GM19351 (cell line): ENCODE data around the gene EVI5L.
"Not testable (repeated sequence)": the region's sequence is repeated elsewhere in the genome, so short reads cannot be mapped to it uniquely, and the experiment has no call there.

Experiments used
- ATAC-seq: cut with Tn5 transposase; IDR thresholded peaks from one replicate; pipeline ENCODE4 v1.9.1; 2021; ENCODE audit warnings: mild to moderate bottlenecking, moderate library complexity; ENCODE audit not compliant: unreplicated experiment

EVI5L gene

DNA sequence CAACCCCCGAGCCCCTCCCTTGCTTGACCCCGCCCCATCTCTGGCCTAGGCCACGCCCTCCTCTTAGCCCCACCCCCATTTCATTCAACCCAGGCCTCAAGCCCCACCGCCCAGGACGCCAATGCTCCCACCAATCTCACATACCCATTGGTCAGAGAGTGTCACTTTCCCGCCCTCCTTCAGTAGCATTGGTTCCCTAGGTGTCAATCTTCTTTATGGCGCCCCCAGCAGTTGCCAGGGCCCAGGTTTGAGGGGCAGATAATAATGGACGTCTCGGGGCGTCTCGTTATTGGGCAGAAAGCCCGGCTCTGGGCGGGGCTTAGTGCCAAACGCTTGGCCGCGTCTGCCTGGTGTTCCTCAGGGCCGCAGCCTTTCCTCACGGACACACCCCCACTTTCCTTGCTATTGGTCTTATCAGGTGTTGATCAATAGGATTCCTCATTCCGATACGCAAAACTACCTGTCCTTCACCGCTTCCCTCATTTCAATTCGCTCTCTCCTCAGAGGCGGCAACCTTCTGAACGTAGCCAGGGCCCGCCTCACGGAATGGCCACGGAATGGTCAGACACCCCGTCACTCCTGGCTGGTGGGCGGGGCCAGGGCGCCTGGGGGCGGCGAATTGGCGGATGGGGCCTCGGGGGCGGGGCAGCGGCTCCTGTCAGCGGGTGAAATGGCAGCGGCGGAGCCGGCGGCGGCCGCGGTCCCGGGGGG, at the start of gene EVI5L:
Gene EVI5L, plus strand, starts transcription at position 658 of the 711 bp plus-strand sequence. CDS start 16,325 bp downstream, outside the sequence.
- peak; percentile 80 for ATAC-seq

DNA sequence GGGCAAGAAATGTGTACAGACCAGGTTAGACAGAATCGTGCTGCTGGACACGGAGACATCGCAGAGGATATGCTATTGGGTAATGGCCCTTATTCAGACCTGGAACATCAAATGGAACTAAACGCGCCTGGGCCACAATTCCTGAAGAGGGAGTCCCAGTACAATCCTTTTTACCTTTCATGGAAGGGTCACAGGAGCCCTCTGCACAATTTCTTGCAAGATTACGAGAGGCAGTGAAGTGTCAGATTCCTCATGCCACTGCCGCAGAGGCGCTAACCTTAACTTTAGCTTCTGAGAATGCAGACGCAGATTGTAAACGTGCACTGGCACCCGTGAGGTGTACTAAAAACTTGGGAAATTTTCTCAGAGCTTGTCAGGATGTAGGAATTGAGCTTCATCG, 48.9 kb upstream of the EVI5L start:
- no peak for ATAC-seq

DNA sequence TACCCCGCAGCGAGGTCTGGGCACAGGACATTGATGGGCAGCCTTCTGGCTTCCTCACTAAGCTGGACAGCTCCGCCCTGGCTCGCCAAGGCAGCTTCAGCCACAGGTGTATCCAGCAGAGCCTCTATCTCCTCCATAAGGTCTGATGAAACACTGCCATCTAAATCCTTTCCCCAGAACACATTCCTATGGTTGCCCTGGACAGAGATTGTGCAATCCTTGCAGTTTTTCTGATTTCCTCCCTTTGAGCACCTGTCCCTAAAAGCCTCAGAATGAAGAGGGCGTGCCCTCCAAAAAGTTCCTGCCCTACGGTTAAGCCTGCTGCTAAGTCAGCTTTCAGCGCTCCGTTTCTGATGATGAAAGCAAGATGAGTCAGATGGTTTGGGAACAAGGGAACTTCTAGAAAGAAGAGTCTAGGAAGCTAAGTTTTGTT, 46.0 kb upstream of the EVI5L start:
- no peak for ATAC-seq

DNA sequence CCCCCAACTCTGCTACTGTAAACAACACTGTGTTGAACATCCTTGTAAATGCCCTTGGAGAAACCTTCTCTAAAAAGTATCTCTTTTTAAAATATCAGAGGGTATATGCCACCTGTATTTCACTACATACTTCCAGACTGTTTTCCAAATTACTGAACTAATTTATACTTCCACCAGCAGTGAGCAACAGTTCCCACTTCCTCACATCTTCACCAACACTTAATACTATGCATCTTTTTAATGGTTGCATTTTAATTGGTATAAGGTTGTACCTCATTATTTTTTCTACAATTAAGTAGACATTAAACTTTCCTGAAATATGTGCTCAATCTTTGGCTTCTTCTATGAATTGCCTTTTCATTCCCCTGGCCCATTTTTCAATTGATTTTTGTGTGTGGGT, 45.2 kb upstream of the EVI5L start:
- no peak for ATAC-seq

DNA sequence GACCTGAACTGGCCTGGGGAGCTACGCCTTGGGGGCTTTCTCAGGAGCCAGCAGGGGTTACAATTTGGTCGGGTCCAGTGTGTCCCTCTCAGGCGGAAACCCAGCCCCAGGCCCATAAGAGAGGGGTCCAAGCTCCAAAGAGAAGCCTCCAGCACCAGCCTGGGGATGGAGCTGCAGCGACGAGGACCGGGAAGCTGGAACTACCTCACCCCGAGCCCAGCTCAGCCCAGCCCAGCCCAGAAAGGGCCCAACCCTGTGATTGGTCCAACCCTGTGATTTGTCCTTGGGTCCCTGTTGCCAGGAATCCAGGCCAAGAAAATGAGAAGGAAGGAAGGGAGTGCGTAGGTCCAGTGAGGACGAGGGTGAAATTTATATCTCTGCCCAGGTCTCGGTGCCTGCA, 42.9 kb upstream of the EVI5L start:
- ATAC-seq, result no peak

DNA sequence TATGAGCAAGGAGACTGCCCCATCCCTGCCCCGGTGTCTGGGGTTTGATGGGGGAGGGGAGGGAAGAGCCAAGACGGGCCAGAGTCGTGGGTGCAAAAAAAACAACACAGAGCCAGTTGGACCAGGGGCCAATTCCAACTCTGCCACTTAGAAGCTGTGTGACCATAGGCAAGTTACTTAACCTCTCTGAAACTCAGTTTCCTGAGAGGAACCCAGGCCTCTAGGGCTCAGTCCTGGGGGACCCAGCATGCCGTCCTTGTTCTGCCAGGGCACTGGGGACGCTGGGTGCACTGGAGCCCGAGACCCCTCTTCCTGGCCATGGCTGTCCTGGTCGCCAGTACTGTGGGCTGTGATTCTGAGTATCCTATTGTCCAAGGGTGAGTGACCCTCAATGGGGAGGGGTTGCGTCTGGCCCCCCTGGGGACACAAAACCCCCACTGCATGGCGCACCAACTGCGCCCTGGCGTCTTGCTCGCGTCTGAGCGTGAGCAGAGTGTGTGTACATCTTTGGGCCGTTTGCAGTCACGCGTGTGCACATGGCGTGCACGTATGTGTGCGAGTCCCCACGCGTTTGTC, 42.3 kb upstream of the EVI5L start:
- ATAC-seq, result no peak

DNA sequence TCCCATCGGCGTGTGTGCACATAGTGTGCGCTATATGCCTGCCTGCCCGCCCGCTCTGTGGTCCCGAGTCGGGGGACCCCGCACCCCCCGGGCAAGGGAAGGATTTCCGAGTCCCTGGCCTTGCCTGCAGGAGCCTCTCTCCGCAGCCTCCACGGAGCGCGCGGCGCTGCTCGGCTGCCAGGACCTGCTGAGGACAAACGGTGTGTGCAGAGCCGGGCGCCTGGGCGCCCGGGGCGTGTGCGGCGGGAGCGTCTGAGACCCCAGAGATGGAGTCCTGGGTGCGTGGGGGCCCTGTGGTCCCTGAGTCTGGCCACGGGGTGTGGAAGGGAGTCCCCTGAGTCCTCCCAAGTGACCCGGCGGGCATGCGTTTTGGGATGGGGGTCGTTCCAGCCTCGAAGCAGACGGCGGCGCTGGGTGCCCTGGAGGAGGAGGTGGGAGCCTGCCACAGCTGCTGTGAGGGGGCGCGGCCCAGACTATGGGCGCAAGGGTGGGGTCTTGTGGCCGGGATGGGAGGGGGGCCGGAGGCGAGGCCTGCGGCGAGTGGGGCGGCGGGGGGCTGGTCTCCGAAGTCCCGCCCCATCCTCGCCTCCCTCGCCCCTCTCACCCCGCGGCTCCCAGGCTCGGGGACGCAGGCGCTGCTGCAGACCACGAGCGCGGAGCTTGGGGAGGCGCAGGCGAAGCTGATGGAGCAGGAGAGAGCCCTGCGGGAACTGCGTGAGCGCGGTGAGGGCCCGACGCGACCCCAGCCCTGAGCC, 41.7 kb upstream of the EVI5L start:
- no peak for ATAC-seq

DNA sequence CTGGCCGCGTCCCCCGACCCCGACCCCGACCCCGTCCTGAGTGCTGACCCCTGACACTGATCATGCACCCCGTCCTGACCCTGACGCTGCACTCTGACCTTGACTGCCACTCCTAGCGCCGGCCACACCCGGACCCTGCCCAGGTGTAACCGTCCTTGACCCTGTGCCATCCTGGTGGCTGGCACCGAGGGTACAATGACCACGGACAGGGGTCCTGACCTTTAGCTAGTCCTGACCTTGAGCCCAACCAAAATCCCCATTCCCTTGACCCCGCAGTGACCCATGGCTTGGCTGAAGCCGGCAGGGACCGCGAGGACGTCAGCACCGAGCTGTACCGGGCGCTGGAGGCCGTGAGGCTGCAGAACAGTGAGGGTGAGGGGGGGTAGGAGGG, 41.1 kb upstream of the EVI5L start:
- no peak for ATAC-seq

DNA sequence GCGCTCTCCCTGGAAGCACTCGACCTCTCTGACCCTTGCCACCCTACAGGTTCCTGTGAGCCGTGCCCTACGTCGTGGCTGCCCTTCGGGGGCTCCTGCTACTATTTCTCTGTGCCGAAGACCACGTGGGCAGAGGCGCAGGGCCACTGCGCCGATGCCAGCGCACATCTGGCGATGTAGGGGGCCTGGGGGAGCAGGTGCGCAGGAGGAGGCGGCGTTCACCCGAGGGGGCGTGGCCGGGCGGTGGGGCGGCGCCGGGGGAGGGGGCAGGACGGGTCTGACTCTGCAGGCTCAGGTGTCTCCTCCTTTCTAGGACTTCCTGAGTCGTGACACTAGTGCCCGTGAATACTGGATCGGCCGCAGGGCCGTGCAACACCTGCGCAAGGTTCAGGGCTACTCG, 40.6 kb upstream of the EVI5L start:
- no peak for ATAC-seq

DNA sequence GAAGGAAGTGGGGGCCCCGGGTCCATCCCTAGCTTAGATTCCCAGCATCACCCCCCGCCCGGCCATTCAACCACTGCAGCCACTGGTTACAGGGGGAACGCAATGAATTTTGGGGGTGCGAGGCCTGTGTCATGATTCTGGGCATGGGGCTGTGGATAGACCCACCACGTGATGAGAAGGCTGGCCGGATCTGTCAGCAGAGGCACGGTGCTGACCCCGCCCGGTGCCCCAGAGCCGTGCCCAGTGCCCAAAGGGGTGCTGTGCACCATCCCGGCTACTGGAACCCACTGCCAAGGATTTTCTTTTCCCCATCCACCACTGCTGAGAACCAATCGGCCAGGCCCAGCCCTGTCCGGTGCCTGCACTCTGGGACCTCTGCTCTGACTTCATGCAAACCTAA, 39.6 kb upstream of the EVI5L start:
- ATAC-seq, result no peak

DNA sequence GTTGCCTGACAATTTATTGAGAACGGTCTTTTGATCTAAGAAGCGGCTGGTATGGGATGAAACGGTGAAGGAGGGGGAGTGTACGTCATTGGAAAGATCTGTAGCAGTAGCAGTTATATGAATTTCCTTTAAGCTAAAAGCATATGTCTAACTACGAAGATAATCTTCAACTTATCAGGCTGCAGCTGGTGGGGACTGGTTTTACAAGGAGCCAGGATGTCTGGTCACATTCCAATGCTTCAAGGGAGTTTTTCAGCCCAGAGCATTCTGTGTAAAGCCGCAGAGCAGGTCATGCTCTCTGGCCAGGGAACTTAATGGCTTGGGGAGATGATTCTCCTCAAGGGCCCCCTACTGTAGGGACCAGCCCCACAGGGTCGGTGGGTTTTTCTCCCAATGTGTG, 37.7 kb upstream of the EVI5L start:
- ATAC-seq, result no peak

DNA sequence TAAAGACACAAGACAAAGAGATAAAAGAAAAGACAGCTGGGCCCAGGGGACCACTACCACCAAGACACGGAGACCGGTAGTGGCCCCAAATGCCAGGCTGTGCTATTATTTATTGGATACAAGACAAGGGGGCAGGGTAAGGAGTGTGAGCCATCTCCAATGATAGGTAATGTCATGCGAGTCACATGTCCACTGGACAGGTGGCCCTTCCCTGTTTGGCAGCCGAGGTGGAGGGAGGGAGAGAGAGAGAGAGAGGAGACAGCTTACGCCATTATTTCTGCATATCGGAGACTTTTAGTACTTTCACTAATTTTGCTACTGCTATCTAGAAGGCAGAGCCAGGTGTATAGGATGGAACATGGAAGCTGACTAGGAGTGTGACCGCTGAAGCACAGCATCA, 37.3 kb upstream of the EVI5L start:
- not testable (repeated sequence) for ATAC-seq

DNA sequence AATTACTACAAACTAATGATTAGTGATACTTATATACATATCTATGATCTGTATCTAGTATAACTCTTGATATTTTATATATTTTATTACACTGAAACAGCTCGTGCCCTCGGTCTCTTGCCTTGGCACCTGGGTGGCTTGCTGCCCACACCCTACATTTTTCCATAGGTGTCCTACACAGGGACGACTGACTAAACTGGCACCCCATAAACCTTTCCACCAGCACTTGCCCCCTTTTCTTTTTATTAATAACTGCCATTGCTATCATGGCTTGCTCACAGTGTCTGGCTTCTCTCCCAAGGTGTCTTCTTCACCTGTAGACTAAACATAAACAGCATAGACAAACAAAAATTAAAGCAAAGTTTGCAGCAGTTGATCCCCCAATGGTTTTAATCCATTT, 36.5 kb upstream of the EVI5L start:
- ATAC-seq, result no peak

DNA sequence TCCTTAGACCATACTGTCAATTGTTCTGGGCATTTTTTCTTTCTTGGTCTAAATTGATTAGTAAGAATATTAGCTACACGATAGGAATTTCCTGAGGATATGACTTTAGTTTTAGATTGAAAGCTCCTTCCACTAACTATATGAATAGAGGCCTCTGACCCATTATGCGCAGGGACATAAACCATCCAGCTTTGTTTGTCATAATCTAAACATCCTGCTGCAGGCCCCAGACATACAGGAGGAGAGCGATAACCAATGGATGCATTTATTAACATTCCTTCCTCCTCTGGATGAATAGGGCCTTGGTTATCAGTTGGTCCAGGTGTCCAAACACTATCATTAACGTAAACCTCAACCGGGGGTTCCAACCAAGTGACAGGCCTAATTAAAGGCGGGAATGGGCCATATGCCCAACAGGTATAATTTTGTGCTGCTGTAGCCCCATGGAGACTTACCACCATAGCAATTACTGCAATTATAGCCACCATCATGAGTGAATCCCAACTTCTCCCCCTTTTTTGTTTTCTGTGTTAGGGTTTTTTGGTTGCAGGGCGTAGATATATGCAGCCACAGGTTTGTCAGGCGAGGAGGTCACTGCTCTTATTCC, 34.4 kb upstream of the EVI5L start:
- ATAC-seq, result no peak

DNA sequence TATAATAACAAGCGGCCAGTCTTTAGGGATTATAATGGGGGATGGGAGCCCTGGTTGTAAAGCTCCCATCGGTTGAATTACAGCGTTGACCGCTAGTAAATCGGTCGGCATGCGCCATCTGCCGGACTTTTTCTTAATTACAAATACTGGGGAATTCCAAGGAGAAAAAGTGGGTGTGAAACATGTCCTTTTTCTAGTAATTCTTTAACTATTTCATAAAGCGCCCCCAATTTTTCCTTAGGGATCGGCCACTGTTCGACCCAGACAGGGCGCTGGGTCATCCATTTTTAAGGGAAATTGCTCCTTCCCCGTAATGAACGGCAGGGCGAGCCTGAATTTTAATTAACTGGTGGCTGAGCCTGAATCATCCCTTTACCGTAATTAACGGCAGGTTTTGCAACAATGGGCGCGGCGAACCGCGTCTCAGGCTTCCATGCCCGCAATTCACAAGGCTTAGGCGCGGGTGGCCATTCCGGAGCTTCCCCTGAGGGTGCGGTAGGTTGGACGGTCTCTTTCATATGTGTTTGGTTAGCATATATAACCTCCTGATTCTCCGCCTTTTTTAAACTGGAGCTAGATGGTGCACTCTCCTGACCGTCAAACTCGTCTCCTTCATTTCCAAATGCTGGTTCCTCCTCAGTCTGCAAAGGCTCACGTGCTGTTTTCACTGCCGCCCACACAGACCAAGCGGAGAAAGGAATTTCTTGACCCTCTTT, 30.2 kb upstream of the EVI5L start:
- ATAC-seq, result no peak

DNA sequence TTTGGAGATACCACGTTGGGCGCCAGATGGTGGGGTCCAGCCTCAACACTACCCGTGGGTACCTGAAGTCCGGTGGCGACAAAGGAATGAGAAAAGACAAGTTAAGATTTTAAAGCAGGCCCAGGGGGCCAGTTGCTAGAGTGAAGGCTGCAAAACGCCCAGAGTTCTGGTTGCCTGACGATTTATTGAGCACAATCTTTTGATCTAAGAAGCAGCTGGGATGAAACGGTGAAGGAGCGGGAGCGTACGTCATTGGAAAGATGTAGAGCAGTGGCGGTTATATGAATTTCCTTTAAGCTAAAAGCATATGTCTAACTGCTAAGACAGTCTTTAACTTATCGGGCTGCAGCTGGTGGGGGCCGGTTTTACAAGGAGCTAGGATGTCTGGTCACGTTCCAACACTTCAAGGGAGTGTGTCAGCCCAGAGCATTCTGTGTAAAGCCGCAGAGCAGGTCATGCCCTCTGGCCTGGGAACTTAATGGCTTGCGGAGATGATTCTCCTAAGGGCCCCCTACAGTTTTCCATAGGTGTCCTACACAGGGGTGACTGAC, 28.9 kb upstream of the EVI5L start:
- ATAC-seq, result no peak

DNA sequence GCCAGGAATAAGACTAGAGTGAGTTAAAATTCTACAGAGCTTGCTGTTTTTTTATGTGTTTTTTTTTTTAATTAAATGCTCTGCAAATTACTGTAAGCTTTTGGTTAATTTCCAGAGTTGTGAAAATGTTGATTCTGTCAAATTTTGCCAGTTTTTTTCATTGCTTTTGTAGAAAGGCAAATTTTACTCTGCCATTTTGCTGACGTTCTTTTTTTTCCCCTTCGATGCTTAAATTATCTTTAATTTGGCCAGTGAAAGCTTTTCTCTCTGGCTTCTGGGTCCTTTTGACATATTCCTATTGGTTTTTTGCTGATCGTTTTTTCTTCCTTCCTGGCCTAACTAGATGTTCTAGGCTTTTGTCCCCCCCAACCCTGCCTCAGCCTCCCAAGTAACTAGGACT, 23.8 kb upstream of the EVI5L start:
- ATAC-seq, result no peak

DNA sequence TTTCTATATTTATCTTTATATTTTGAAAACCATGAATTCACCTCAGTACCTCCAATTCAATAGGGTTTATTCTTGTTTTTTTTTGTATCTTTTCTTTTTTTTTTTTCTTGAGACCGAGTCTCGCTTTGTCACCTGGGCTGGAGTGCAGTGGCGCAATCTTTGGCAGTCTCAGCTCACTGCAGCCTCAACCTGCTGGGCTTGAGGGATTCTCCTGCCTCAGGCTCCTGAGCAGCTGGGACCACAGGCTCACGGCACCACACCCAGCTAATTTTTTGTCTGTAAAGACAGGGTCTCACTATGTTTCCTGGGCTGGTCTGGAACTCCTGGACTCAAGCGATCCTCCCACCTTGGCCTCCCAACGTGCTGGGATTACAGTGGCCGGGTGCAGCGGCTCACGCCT, 23.1 kb upstream of the EVI5L start:
- ATAC-seq, result no peak

DNA sequence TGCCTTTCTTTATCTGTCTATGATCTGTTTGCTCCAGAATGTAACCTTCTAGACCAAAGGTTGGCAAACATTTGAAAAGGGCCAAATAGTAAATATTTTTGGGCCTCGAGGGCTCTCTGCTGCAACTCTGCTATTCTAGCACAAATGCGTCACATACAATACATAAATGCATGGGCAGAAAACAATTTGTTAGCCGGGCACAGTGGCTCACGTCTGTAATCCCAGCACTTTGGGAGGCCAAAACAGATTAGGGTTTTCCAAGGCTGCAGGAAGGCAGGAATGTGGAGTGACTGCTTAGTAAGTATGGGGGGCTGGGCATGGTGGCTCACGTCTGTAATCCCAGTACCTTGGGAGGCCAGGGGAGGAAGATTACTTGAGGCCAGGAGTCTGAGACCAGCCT, 21.9 kb upstream of the EVI5L start:
- ATAC-seq, result no peak

DNA sequence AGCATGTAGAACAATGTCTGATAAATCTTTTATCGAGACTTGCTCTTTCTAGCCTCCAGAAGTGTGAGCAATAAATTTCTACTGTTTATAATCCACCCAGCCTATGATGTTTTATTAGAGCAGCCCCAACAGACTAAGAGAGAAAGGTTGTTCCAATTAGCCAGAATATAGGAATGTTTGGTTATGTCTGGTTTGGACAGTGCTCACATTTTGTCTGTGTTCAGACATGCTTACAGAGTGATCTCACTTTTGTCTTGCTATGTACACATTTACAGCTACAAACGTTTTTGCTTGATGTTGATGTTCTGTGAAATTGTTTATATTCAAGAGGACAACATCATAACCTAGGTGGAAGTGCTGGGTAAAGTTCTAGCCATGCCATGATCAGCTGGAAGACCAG, 18.0 kb upstream of the EVI5L start:
- ATAC-seq, result no peak

DNA sequence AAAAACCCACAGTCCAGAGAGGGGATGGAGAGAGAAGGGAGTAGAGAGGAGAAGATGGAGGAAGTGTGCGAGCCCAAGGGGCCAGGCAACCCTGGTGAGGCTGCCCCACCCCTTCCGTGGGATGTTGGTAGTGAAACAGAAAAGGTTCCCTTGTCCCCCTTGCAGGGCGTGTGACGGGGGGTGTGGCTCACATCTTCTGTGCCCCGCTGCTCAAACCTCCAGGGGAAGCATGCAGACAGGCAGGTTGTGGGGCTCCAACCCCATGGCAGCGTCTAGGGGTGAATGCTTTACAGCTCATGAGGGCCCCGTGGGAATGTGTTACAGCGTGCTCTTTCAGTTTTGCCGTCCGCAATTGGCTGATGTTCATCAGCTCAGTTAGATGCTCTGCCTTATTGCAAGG, 14.7 kb upstream of the EVI5L start:
- no peak for ATAC-seq
